DMS153 (cell line): ENCODE measurements around the gene HIGD1C.
"Not testable (repeated sequence)": the region's sequence is repeated elsewhere in the genome, so short reads cannot be mapped to it uniquely, and the experiment has no call there.

Experiments used
- DNase-seq: peaks from one replicate; lab custom pipeline; 2025; lab: John Stamatoyannopoulos, UW

Gene HIGD1C

DNA sequence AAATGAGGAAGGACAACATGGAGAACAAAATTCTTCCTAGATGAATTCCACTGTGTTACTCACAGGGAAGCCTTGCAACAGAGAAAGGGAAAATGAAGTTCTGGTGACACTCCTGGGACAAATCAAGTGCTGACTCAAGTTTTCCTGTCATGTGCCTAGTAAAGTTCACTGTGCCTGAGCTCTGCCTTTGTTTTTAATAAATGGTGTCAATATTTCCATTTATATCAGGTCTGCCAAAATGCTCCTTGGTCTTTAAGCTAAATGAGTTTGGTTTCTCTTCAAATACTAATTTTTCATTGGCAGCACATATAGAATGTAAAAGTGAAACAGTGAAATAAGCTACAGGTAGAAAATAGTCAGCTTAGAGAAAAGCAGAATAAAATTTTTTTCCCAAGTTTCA is 33.0 kb downstream of the HIGD1C start:
- no peak for DNase-seq

DNA sequence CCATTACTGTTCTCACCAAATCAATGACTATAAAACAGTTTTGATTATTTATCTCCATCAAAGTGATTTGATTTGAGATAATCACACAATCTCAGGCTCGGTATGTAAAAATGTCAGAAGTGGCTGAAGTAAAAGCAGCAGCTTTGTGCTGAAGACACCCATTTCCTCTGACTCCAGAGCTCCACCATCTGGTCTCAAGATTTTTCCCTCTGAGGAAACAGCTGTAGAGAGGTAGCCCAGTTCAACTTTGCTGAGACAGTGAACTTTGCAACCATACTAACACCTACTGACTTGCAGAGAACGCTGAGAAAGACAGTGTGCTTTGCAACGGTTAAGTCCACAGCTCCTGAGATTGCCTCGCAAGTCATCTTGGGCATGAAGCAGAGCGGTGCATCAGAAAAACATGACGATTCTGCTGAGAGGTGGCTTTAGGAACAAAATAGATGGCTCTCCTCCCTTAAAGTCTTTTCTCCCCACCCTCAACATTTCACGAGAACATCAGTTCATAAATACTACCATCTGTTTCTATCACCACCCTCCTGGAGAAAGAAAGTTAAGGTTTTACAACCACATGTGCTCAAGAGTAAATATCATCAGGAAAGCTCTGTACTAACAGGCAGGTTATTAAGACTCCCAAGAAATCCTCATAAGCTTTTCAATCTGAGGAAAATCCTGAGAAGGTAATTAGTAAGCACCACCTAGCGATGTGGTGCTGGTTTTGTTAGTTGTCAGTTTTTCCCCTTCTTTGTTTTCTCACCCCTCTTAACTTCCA is 34.8 kb downstream of the HIGD1C start:
- DNase-seq, result no peak

DNA sequence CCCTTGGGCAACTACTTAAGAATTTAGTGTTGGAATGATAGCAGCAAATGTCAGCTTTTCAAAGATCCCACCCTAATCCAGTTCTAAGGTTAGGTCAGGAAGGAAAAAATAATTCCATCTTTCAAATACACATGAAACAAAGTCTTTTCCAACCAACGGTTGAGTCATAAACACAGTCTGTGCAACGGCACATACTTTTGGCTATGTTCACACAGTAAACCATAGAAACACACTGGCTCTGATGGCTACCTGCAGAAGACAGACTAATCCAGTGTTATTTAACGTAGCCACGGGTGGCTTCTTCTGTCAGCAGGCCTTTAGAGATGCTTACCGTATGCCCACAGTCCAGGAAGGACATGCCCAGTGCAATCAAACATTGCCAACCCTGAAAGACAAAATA is 35.7 kb downstream of the HIGD1C start:
- no peak for DNase-seq

DNA sequence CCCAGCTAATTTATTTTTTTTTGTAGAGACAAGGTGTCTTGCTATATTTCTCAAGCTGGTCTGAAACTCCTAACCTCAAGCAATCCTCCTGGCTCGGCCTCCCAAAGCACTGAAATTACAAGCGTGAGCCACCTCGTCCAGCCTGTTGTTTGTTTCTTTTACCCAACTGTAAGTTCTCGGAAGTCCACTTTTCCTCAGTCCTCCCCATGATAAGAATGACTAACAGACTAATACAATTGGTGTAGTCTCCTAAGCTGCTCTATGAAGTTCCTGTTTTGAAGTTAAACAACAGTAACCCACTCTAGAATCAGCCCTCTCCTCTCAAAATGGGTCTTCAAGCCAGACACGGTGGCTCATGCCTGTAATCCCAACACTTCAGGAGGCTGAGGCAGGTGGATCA is 36.5 kb downstream of the HIGD1C start:
- DNase-seq, result no peak

DNA sequence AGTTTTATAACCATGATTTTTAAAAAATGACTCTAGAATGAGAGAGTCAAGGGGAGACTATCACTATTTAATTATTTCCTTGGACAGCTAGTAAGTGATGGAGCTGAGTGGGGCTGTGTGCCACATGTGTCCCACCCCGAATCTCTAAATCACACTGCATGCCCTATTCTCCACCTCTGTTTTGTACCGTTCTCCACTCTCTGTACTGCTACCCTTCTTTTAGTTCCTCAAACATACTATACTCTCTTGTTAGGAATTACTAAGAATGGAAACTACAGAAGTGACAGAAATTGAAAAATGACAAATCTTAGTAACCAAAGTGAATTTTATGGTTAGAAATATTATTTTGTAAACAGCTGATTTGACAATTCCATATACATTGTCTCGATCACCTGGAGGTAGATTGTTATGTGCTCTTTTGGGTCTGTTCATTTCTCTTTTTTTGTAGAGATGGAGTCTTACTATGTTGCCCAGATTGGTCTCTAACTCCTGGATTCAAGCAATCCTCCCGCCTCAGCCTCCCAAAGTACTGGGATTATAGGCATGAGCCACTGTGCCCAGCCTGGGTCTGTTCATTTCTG is 37.9 kb downstream of the HIGD1C start:
- no peak for DNase-seq

DNA sequence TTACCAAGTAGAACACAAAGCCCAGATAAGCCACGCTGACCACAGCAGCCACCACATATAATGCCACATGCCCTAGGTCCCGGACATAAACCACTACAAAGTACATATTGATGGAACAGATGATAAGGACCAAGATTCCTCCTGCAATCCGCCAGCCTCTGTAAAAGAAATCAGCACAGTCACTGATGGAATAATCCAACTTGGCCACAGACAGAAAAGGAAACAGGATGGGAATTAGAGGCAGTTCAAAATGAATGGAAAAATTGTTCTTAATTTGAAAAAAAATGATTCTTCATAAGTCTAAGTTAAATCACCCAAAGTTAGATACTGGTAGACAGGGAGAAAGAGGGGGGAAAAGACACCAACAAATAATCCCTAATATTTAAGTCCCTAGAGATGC is 38.4 kb downstream of the HIGD1C start:
- DNase-seq, result no peak

DNA sequence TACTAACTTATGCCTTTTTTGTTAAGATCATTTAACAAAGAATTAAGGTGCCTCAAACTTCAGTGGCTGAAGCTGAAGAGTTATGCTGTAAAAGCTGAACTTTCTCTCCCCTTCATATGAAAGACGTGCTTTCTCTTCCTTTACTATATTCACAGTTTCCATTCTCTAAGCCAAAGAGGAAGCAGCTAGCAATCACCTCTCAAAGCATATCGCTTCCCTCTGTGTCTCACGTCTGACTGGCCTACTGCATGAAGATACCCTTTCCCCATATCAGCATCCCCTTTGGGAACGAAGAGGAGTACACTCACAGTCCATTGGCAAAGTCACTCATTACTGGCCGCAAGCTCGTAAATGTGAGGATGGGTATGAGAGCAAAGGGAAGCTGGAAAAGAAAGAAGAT is 38.9 kb downstream of the HIGD1C start:
- no peak for DNase-seq

DNA sequence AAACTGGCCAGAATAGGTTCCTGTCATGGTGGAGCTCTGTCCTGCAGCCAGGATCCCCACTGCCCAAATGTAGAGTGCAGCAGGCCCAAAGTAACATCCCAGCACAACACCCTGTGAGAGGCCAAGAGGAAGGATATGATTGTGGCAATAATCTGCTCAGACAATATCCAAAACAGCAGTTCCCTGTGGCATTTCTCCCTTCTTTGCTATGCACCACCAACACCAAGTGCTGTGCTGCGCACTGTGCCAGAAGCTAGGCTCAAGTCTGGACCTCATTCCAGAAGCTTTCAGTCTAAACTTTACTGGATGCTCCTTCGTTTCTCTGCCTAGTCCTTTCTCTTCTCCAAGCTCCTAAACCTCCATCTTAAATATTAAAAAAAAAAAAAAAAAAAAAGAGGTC is 40.5 kb downstream of the HIGD1C start:
- DNase-seq, result no peak

DNA sequence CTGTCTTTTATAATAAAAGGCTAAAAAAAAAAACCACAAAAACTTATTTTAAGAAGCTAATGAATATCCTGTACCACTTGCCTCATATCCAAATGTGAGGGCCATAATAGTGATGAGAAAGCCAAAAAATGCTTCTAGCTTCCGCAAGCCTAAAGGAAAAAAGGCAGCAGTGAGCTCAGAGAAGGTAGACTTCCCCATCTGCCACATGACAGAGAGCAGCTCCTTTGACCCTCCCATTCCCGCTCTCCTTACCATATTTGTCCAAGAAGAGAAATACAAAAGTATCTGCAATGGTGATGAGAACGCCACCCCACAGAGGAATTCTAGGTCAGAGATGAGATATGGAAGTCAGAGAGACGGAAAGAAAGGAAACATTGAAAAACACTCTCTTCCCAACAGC is 46.7 kb downstream of the HIGD1C start:
- no peak for DNase-seq

DNA sequence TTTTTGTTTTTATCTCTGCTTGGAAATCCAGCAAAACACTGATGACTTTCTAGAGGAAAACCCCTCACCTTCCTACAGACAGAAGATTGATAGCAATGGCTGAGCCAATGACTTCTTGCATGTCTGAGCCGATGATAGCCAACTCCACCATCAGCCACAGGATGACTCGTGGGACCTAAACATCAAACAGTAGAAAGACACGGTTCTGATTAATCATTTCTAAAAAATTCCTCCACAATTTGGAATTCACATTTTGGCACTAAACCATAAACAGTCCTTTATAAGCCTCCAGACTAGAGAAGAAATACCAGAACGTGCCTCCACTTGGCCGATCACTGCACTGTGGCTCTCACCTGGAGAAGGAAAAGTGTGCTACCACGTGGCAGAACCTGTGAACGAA is 47.9 kb downstream of the HIGD1C start:
- no peak for DNase-seq

DNA sequence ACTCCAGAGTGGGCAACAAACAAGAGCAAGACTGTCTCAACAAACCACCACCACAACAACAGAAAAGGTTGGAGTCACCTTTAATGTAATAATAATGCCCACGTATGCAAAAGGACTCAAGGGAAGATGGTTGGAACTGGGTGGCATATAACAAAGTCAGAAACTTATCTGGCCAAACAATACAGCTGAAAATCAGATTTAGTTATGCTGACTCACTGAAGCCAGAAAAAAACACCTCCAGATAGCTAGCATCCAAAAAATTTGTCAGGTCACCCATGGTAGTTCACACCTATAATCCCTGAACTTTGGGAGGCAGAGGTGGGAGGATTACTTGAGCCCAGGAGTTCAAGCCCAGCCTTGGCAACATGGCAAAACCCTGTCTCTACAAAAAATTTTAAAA is 49.5 kb downstream of the HIGD1C start:
- DNase-seq, result no peak

DNA sequence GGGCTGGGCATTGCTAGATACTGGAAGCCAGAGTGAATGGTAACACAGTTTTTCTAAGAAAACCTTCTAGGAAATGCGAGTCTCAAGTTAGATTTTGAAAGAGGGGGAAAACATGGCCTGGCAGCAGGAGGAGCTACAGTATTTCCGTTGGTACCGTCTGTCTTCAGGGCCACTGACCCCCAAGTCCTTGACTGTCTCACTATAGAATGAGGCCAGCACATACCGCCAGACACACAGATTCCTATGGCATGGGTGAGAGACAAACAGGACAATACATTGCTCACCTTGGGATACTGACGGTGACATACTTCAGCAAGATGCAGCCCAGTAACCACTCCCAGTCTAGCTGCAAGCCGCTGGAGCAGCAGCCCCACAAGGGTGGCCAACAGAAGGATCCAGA is 52.2 kb downstream of the HIGD1C start:
- no peak for DNase-seq

DNA sequence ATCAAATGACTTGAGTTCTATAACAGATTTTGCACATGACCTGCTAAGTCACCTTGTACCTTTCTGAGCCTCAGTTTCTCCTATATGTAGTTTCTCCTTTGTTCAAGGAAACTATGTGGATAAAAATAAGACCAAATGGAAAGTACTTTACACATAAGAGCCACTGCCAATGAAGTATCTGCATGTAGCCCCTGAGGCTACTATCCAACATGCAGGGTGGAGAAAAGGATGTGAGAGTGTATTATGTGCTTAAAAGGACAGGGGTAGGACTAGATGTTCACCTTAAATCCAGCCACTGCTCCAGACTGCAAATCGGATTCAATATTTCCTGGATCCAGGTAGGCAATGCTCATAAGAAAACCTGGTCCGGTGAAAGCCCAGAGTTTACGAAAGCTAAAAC is 52.7 kb downstream of the HIGD1C start:
- DNase-seq, result no peak

DNA sequence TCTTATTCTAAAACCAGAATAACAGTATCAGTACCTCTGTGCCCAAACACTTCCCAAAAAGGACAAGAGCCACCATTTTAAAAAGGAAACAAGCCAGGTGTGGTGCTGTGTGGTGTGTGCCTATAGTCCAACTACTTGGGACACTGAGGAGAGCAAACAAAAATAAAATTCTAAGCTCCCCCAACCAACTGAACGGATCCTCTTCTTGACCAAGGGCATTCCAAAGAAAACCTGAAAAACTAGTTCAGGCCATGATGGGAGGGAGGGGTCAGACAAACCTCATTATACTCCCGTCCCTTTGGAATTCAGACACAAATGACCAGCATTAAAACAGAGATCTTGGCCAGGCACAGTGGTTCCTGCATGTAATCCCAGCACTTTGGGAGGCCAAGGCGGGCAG is 53.3 kb downstream of the HIGD1C start:
- no peak for DNase-seq

DNA sequence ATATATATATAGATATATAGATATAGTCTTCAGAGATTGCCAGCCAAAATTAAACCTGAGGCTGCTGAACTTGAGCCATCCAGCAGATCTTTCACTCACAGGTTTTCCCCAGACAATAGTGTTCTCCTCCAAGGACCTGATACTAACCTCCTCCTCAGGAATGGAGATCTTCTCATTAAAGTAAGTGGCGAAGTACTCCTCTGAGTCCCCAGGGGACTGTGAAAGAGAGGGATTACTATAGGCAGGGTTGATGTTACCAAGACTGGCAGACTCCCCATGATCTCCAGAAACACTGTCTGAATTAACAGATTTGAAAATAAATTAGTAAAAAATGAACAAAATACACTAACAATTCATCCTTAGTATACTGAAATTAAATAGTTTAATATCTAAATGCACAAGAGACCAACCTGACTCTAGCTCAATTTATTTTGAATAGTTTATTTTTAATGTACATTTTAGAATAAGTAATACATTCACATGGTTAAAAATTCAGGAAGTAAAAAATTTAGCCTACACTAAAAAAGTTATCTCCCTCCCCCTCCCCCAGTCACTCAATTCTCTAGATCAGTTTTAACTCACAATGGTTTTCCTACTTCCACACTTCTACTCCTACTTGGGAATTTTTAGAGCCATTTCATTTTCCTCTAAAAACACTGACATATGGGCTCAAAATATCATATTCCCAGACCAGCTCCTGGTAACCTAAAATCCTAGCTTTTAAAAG is 56.1 kb downstream of the HIGD1C start:
- no peak for DNase-seq

DNA sequence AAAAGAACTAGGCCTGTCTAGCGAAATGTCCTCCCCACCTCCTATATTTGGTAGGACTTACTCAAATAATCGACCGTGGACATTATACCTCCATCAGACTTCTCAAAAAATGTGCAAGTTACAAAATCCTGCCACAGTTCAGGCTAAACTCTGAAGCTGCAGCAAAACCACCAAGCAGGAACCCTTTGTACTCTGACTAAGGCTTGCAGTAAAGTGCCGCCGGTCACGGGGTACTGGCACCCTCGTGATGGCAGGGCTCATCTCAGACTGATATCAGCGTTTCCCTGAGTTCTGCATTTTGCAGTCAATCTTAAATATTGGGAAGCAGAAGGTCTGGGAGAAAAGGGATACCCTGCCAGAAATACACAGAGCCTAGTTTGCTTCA is 56.7 kb downstream of the HIGD1C start:
- DNase-seq, result no peak

DNA sequence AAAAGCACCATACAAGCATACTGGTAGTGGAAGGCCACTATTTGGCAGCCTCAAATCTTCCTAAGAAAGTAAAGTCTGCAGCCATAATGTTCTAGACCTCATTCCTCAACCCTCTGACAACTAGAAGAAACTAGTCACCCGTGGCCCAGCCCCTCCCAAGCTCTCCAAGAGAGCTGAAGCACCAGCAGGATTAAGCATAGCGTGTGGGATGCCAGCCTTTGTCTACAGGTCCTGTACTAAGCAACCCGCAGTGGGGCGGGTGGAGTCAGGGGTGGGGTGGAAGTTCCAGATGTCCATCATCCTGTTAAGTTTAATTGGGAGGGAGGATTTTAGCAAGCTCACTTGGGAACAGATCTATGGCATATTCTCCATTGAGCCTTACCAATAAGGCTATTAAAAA is 59.6 kb downstream of the HIGD1C start:
- no peak for DNase-seq

DNA sequence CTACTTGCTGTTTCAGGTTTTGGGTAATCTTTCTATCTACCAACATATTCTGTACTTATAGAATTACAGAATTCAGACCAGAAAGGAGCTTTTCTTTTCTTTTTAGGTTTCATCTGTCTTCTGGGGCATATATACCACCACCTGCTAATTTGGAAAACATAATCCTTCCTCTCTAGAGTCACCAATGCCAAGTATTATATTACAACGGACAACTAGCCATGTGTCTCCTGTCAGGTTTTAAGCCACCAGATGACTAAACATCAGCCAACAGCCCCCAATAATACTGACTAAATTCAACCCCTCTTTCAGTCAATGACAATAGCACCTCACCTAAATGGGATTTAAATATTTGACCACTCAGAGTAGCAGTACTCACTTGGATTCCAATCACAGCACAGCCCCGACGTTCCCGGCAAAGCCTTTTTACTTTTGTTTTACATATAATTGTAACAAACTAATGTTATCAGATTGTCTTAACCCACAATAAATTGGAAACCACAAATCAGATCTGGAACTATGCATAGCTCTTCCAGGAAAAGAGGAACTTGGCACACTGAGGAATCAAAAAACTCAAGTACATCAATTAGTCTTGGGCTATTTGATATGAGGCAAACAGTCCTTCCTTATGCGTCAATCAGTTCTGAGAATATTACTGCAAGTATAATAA is 60.4 kb downstream of the HIGD1C start:
- no peak for DNase-seq

DNA sequence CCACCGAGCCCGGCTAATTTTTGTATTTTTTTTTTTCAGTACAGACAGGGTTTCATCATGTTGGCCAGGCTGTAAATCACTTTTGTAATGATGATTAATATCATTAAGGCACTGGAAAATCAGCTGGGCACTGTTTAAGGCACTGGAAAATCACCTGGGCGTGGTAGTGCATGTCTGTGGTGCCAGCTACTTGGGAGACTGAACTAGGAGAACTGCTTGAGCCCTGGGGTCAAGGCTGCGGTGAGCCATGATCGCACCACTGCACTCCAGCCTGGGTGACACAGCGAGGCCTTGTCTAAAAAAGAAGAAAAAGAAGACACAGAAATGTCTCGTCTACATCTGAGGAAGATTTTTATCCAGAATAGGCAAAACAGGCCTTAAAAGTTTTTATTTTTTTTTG is 61.1 kb downstream of the HIGD1C start:
- no peak for DNase-seq

DNA sequence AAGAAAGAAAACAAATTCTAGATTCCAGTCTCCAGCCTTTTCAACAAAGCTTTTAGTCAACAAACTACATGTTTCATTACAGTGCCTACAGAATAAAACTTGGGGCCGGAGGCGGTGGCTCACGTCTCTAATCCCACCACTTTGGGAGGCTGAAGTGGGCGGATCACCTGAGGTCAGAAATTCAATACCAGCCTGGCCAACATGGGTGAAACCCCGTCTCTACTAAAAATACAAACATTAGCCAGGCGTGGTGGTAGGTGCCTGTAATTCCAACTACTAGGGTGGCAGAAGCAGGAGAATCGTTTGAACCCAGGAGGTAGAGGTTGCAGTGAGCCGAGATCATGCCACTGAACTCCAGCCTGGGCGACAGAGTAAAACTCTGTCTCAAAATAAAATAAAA is 62.1 kb downstream of the HIGD1C start:
- not testable (repeated sequence) for DNase-seq

DNA sequence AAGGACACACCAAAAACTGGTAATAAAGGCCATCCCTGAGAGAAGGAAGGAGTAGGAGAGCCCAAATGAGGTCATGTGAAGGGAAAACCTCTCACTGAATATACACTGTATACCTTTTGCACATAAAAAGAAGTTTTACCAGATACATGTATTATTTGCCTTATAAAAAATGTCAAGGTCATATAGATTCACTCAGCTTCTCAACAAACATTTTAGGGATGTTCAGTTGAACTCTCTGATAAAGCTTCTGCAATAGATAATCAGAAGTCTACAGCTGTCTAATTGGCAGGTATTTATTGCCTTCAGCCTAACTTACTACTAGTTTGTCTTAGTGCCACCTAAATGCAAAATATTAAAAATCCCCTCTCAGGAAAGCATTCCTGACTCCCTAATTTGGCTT is 65.1 kb downstream of the HIGD1C start:
- no peak for DNase-seq

DNA sequence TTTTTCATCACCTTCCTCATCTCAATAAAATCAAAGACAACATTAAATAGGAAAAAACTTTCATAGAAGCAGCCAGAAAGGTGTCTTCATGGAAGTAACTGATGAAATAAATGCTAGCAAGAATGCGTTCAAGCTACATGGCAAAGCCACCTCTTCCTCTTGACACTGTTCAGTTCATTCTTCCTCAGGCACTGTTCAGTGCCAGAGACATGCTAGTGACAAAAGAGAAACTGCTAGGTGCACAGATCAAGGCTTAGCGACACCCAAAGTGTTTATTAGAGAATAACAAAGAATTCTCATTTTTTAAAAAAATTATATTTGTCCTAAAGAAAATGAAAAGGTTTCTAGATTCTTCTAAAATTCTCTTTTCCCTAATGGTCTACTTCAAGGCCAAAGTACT is 66.6 kb downstream of the HIGD1C start:
- DNase-seq, result no peak

DNA sequence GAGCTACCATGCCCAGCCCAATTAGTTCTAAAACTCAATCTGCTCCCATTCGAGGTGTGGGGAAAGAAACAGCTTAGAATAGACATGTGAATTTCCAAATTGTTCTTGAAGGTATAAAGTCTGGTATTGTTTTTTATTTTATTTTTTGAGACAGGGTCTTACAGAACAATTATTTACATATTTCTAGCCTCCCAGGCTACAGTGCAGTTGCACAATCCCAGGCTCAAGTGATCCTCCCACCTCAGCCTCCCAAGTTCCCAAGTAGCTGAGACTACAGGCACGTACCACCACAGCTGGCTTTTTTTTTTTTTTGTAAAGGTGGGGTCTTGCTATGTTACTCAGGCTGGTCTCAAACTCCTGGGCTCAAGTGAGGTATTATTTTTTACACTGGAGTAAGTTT is 67.6 kb downstream of the HIGD1C start:
- DNase-seq, result no peak
